ENCODE data around the gene FBXO31. TPM values are rescaled to one million over a fixed set of nuclear protein-coding genes. Genes with fewer than 3 reads are reported as not detected.
"Not testable (repeated sequence)": the region's sequence is repeated elsewhere in the genome, so short reads cannot be mapped to it uniquely, and the experiment has no call there.

Gene FBXO31
- total RNA-seq, 1 donor from 2014 or later: 26.3 TPM

- peak; percentile 100 for DNase-seq (ENCODE audit: low read depth)
Measured at GRCh38 chr16:87387942-87388817, 4.6 kb upstream of the FBXO31 start.

- DNase-seq (ENCODE audit: low read depth): not testable (repeated sequence)
Measured at GRCh38 chr16:87384875-87385167, 1.2 kb upstream of the FBXO31 start.

- no peak for DNase-seq (ENCODE audit: low read depth)
Measured at GRCh38 chr16:87384162-87384874, 742 bp upstream of the FBXO31 start.

GRCh38 chr16:87382023-87382785 lies 1.4 kb downstream of the FBXO31 start:
- DNase-seq (ENCODE audit: low read depth): no peak

- DNase-seq (ENCODE audit: low read depth): peak; percentile 29
Measured at GRCh38 chr16:87380881-87381280, 2.7 kb downstream of the FBXO31 start.

- no peak for DNase-seq (ENCODE audit: low read depth)
Measured at GRCh38 chr16:87380403-87380802, 3.2 kb downstream of the FBXO31 start.

- peak; percentile 38 for DNase-seq (ENCODE audit: low read depth)
Measured at GRCh38 chr16:87379312-87379752, 4.2 kb downstream of the FBXO31 start.

GRCh38 chr16:87376660-87377059 lies 6.9 kb downstream of the FBXO31 start:
- no peak for DNase-seq (ENCODE audit: low read depth)

GRCh38 chr16:87375426-87376135 lies 8.0 kb downstream of the FBXO31 start:
- peak; percentile 63 for DNase-seq (ENCODE audit: low read depth)

GRCh38 chr16:87374313-87374712 lies 9.3 kb downstream of the FBXO31 start:
- DNase-seq (ENCODE audit: low read depth): no peak

GRCh38 chr16:87372305-87372704 lies 11.3 kb downstream of the FBXO31 start:
- DNase-seq (ENCODE audit: low read depth): no peak

- no peak for DNase-seq (ENCODE audit: low read depth)
Measured at GRCh38 chr16:87371261-87371866, 12.2 kb downstream of the FBXO31 start.

GRCh38 chr16:87369796-87370719 lies 13.5 kb downstream of the FBXO31 start:
- no peak for DNase-seq (ENCODE audit: low read depth)

- DNase-seq (ENCODE audit: low read depth): no peak
Measured at GRCh38 chr16:87369117-87369765, 14.3 kb downstream of the FBXO31 start.

GRCh38 chr16:87368029-87368770 lies 15.4 kb downstream of the FBXO31 start:
- no peak for DNase-seq (ENCODE audit: low read depth)

- DNase-seq (ENCODE audit: low read depth): no peak
Measured at GRCh38 chr16:87367529-87367928, 16.0 kb downstream of the FBXO31 start.

GRCh38 chr16:87366930-87367329 lies 16.6 kb downstream of the FBXO31 start:
- DNase-seq (ENCODE audit: low read depth): no peak

GRCh38 chr16:87366288-87366687 lies 17.3 kb downstream of the FBXO31 start:
- no peak for DNase-seq (ENCODE audit: low read depth)
